GM21576 (cell line): Measurements from ENCODE around the gene ZNF579.

Source experiments
- ATAC-seq: cut with Tn5 transposase; IDR thresholded peaks from one replicate; pipeline ENCODE4 v1.9.1; 2021; ENCODE audit warnings: mild to moderate bottlenecking, moderate library complexity; ENCODE audit not compliant: unreplicated experiment

The ZNF579 gene, protein sequence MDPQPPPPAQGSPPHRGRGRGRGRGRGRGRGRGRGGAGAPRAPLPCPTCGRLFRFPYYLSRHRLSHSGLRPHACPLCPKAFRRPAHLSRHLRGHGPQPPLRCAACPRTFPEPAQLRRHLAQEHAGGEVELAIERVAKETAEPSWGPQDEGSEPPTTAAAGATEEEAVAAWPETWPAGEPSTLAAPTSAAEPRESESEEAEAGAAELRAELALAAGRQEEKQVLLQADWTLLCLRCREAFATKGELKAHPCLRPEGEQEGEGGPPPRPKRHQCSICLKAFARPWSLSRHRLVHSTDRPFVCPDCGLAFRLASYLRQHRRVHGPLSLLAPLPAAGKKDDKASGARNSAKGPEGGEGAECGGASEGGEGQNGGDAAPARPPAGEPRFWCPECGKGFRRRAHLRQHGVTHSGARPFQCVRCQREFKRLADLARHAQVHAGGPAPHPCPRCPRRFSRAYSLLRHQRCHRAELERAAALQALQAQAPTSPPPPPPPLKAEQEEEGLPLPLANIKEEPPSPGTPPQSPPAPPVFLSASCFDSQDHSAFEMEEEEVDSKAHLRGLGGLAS

DNA sequence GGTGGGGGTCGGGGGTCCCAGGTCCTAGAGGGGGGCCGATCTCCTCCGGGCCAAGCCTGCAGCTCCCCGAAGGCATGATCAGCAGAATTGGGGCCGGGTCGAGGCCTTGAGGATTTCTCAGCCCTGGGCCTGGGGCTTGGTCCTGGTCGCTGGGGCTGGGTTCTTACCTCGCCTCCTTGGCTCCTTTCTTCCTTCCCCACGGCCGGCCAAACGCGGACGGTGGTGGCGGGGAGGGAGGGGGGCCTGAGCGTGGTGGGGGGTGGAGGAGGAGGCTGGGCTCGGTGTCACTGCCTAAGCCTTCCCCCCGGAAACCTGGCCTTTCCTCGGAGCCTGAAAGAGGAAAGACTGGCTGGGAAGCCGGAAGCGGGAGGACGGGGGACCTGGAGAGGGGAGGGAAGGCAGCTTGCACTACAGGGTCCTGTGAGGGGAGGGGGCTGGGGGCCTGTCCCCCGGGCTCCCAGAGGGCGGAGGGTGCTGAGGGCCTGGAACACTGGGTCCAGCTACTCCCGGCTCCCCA is at the start of gene ZNF579:
TSS of gene ZNF579 (minus strand) at position 221 of the 517 bp plus-strand sequence. CDS start 1,209 bp downstream, outside the sequence.
- ATAC-seq: no peak

GRCh38 chr19:55626350-55626749 is 45.7 kb upstream of the ZNF579 start:
- no peak for ATAC-seq

- no peak for ATAC-seq
Observed at GRCh38 chr19:55625004-55625326, 44.3 kb upstream of the ZNF579 start.

GRCh38 chr19:55624109-55625003 is 43.7 kb upstream of the ZNF579 start, which contains the start of gene ZNF784:
ZNF784 (minus strand) TSS chr19:55624566; CDS start chr19:55624561, 5 bp downstream.
- peak; percentile 68 for ATAC-seq

- ATAC-seq: no peak
Observed at GRCh38 chr19:55623561-55623960, 42.9 kb upstream of the ZNF579 start.

DNA sequence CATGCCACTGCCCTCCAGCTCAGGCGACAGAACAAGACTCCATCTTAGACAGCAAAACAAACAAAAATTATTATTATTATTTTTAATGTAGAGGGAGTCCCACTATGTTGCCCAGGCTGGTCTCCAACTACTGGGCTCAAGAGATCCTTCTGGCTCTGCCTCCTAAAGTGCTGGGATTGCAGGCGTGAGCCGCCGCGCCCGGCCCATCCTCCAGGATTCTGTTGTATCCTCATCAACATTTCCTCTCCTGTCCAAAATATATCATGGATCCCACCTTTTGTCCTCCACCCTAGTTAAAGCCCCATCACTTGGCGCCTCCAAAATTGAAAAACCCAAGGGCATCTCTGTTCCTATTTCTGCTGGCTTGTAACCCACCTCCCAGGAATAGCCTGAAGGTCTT is 42.5 kb upstream of the ZNF579 start:
- ATAC-seq: no peak

GRCh38 chr19:55622242-55622969 is 41.8 kb upstream of the ZNF579 start:
- ATAC-seq: no peak

DNA sequence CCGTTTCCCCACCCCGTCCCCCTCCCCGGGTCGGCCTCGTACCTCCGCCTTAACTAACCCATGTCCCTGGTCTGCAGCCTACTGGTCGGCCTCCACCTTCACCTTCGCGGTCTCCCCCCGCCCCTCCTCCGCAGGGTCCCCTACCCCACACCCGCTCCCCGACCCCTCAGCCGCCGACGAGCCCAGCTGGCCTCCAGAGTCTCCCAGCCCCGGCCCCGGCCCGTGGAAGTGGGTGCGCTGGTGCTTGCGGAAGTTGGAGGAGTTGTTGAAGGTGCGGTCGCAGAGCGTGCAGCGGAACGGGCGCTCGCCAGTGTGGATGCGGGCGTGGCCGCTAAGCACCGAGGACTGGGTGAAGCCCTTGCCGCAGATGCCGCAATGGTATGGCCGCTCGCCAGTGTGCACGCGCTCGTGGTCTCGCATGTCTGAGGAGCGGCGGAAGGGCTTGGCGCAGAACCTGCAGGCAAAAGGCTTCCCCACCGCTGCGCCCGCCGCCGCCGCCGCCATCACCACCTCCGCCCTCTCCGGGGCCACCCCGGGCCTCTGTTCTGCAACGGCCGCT is 41.1 kb upstream of the ZNF579 start:
- ATAC-seq: no peak

- no peak for ATAC-seq
Observed at GRCh38 chr19:55621205-55621672, 40.6 kb upstream of the ZNF579 start.

GRCh38 chr19:55620410-55621204 is 40.0 kb upstream of the ZNF579 start:
- ATAC-seq: no peak

GRCh38 chr19:55619286-55619685 is 38.6 kb upstream of the ZNF579 start:
- ATAC-seq: no peak

GRCh38 chr19:55618426-55618825 is 37.8 kb upstream of the ZNF579 start:
- ATAC-seq: no peak

GRCh38 chr19:55617426-55617825 is 36.8 kb upstream of the ZNF579 start:
- ATAC-seq: no peak

DNA sequence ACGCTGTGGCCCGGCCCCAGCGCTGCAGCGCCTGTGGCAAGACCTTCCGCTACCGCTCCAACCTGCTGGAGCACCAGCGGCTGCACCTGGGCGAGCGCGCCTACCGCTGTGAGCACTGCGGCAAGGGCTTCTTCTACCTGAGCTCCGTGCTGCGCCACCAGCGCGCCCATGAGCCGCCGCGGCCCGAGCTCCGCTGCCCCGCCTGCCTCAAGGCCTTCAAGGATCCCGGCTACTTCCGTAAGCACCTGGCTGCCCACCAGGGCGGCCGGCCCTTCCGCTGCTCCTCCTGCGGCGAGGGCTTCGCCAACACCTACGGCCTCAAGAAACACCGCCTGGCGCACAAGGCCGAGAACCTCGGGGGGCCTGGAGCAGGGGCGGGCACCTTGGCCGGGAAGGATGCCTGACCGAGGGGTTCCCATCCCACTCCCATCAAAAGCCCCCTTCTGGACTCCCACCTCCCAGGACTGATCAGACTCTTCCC is 35.8 kb upstream of the ZNF579 start:
- no peak for ATAC-seq

GRCh38 chr19:55615543-55616394 is 35.1 kb upstream of the ZNF579 start:
- no peak for ATAC-seq

GRCh38 chr19:55614711-55615542 is 34.3 kb upstream of the ZNF579 start:
- no peak for ATAC-seq

- no peak for ATAC-seq
Observed at GRCh38 chr19:55613930-55614710, 33.5 kb upstream of the ZNF579 start.
